ENCODE data around the gene BCKDHB. TPM values are rescaled to one million over a fixed set of nuclear protein-coding genes. Genes with fewer than 3 reads are reported as not detected.
"Not testable (repeated sequence)": the region's sequence is repeated elsewhere in the genome, so short reads cannot be mapped to it uniquely, and the experiment has no call there.

Gene BCKDHB
- total RNA-seq, 2 experiments from 2014 or later: 16.4 to 17.7 TPM

DNA sequence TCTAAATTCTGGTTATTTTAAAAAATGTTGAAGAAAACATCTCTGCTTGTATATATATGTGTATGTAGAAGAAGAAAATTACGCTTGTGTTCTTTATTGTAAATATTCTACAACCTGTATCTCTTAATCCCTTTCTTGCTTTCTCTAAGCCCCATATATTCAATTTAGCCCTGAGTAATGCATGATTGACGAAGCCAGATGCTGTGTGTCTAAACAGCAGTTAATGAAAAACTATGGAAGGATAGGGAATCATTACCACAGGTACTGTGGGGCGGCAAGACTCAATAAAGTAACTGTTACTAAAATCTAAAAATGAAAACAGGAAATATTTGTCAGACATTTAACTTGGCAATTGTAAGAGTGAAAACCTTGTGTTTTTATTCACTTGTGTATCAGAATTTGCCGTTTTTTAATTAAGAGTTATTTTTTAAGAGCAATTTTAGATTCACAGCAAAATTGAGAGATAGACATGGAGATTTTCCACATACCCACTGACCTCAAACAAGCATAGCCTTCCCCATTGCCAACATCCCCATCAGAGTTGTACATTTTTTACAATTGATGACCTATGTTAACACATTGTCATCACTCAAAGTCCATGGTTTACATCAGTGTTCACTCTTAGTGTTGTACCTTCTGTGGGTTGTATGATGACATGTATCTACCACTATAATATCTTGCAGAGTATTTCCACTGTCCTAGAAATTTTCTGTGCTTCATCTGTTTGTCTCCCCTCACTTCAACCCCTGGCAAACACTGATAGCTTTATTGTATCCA is 76.7 kb downstream of the BCKDHB start:
- CTCF ChIA-PET: no interaction called here
- DNase-seq: no peak

DNA sequence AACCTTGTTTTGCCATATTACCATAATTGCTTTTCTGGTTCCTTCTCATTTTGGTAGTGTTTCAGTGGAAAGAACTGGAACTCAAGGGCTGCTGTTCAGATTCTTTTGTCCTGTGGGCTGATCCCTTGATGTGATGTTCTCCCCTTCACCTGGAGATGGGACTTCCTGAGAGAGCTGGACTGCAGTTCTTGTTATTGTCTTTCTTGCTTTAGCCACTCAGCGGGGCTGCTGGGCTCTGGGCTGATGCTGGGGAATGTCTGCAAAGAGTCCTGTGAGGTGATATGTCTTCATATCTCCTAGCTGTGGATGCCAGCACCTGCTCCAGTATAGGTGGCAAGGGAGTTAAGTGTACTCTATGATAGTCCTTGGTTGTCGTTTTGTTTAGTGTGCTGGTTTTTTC is 79.0 kb downstream of the BCKDHB start:
- POLR2A ChIA-PET: no interaction called here
- no peaks in the 10 kb centered on the region for H3K4me1 Mint-ChIP-seq (ENCODE audit: low read depth)
- DNase-seq: no peak
- CTCF ChIA-PET: interaction anchor here (1.0 kb wide), 1 partner anchor 29 kb away, joined by 3 read pairs; no protein-coding TSS in a partner anchor
- intact Hi-C loops (cut with micrococcal nuclease): no loop called here
- peaks cover 26% of the 10 kb centered on the region for H3K36me3 Mint-ChIP-seq
- H3K9me3 Mint-ChIP-seq: peaks cover 11% of the 10 kb centered on the region
- no peak overlapping the region for H3K4me3 Mint-ChIP-seq
- H3K27me3 Mint-ChIP-seq: no peaks in the 10 kb centered on the region
- H3K27ac Mint-ChIP-seq: no peak overlapping the region

More for the DNA sequence above, 76.7 kb downstream of the BCKDHB start:
- POLR2A ChIA-PET: no interaction called here
- H3K4me1 Mint-ChIP-seq (ENCODE audit: low read depth): no peaks in the 10 kb centered on the region
- H3K9me3 Mint-ChIP-seq: peaks cover 11% of the 10 kb centered on the region
- no peaks in the 10 kb centered on the region for H3K27me3 Mint-ChIP-seq
- no peak overlapping the region for H3K4me3 Mint-ChIP-seq
- no peak overlapping the region for H3K27ac Mint-ChIP-seq
- intact Hi-C loops (cut with micrococcal nuclease): no loop called here
- H3K36me3 Mint-ChIP-seq: peaks cover 28% of the 10 kb centered on the region

DNA sequence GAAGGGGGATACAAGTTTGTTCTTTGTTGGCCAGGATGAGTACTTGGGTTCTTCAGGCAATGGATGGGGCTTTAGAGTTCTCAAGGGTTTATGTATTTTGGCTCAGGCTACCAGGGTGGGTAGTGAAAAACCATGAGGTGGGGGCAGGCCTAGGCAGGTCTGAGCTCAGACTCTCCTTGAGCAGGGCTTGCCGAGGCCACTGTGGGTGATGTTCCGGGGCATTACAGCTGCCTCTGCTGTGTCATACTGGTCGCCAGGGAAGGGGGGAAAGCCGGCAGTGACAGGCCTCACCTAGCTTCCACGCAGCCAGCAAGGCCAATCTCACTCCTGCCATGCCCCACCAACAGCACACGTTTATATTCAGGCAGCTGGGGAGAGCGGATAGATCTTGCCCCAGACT is 79.6 kb downstream of the BCKDHB start:
- peaks cover 11% of the 10 kb centered on the region for H3K9me3 Mint-ChIP-seq
- CTCF ChIA-PET: no interaction called here

DNA sequence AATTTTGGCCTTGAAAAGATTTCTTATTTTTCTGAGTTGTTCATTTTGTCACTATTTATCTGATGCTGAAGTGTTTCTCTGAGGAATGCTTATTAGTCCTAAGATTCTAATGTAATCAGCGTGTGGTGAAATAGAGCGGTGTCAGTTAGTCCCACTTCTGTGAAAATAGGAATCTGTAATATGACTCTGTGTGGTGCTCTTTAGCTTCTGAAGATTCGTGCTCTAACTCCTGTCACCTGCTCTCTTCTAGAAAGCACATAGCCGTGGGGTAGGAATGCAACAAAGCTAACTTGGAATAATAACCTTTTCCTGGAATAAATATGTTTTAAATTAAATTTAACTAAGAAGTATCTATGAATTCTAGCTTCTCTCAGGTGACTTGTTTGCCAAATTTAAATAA is 90.4 kb downstream of the BCKDHB start:
- no peaks in the 10 kb centered on the region for H3K9me3 Mint-ChIP-seq
- CTCF ChIA-PET: interaction anchor here (0.6 kb wide), 1 partner anchor 1556 kb away, joined by 4 read pairs; no protein-coding TSS in a partner anchor
- no peak overlapping the region for H3K4me3 Mint-ChIP-seq
- POLR2A ChIA-PET: no interaction called here
- DNase-seq: no peak
- no peak overlapping the region for H3K27ac Mint-ChIP-seq
- H3K27me3 Mint-ChIP-seq: no peaks in the 10 kb centered on the region
- intact Hi-C loops (cut with micrococcal nuclease): no loop called here
- H3K4me1 Mint-ChIP-seq (ENCODE audit: low read depth): no peaks in the 10 kb centered on the region
- peaks cover 3% of the 10 kb centered on the region for H3K36me3 Mint-ChIP-seq

More for the DNA sequence above, 79.6 kb downstream of the BCKDHB start:
- no peak for DNase-seq
- H3K27ac Mint-ChIP-seq: no peak overlapping the region
- no peak overlapping the region for H3K4me3 Mint-ChIP-seq
- POLR2A ChIA-PET: no interaction called here
- peaks cover 26% of the 10 kb centered on the region for H3K36me3 Mint-ChIP-seq
- no peaks in the 10 kb centered on the region for H3K4me1 Mint-ChIP-seq (ENCODE audit: low read depth)
- intact Hi-C loops (cut with micrococcal nuclease): no loop called here
- H3K27me3 Mint-ChIP-seq: no peaks in the 10 kb centered on the region

DNA sequence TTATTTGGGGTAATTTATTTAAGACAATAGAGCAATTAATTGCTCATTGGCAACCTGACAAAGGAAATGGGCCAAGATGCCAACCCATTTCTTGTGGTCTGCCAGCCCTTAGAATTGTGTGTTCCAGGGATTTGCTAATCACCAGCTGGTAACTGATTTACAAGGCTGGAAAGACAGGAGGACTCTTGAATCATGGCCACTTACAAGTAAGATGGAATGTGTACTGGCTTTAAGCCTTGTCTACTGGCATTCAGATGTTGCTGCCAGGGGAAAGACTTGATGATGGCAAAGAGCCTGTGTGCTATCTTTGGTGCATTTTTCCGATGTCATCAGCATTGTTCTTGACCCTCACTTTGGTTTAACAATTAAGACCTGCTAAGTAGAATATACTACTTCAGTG is 91.0 kb downstream of the BCKDHB start:
- peaks cover 3% of the 10 kb centered on the region for H3K36me3 Mint-ChIP-seq
- CTCF ChIA-PET: no interaction called here
- no peak for DNase-seq
- no peaks in the 10 kb centered on the region for H3K4me1 Mint-ChIP-seq (ENCODE audit: low read depth)
- H3K27ac Mint-ChIP-seq: no peak overlapping the region
- no peak overlapping the region for H3K4me3 Mint-ChIP-seq
- POLR2A ChIA-PET: no interaction called here
- intact Hi-C loops (cut with micrococcal nuclease): no loop called here
- no peaks in the 10 kb centered on the region for H3K27me3 Mint-ChIP-seq
- no peaks in the 10 kb centered on the region for H3K9me3 Mint-ChIP-seq

DNA sequence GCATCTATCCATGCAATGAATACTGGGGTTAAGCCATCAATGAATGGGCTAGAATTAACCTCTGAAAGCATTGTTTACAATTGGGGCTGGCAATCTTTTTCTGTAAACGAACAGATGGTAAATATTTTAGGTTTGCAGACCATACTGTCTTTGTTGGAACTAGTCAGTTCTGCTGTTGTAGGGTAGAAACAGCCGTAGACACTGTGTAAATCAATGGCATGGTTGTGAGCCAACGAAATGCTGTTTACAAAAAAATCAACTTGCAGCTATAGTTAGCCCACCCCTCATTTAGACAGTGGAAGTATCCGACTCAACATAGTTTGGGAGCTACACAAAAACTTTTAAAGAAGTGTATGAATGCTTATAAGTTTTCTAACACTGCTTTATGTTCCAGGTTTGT is 91.5 kb downstream of the BCKDHB start:
- intact Hi-C loops (cut with micrococcal nuclease): no loop called here
- POLR2A ChIA-PET: no interaction called here
- no peaks in the 10 kb centered on the region for H3K4me1 Mint-ChIP-seq (ENCODE audit: low read depth)
- no peak for DNase-seq
- H3K27me3 Mint-ChIP-seq: no peaks in the 10 kb centered on the region
- H3K36me3 Mint-ChIP-seq: peaks cover 7% of the 10 kb centered on the region
- H3K9me3 Mint-ChIP-seq: no peaks in the 10 kb centered on the region
- no peak overlapping the region for H3K4me3 Mint-ChIP-seq
- H3K27ac Mint-ChIP-seq: no peak overlapping the region
- CTCF ChIA-PET: no interaction called here

DNA sequence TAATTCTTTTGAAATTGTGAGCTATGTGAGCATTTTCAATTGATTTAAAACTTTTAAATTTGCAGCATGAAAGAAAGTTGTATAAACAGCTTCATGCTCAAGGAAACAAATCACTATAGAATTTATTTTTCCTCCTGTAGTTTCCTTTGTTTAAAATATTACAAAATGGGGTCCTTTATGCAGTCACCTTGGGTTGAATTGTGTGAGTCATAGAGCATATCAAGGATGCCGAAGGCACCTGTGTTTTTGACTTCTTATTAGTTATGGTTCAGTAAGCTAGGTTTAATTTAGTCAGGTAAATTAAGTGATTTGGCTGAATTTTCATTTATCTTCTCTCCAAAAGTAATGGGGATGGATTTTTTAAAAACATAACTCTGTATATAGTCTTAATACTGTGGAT is 96.8 kb downstream of the BCKDHB start:
- Mint-ChIP-seq H3K27ac (no peak overlapping the region), H3K27me3 (no peaks in the 10 kb centered on the region), H3K36me3 (peaks cover 12% of the 10 kb centered on the region), H3K9me3 (no peaks in the 10 kb centered on the region), H3K4me3 (no peak overlapping the region), H3K4me1 (ENCODE audit: low read depth) (no peaks in the 10 kb centered on the region)
- CTCF ChIA-PET: interaction anchor here (3.2 kb wide), 1 partner anchor 11 kb away, joined by 14 read pairs; no protein-coding TSS in a partner anchor
- intact Hi-C loops (cut with micrococcal nuclease): no loop called here
- DNase-seq: no peak
- POLR2A ChIA-PET: no interaction called here

DNA sequence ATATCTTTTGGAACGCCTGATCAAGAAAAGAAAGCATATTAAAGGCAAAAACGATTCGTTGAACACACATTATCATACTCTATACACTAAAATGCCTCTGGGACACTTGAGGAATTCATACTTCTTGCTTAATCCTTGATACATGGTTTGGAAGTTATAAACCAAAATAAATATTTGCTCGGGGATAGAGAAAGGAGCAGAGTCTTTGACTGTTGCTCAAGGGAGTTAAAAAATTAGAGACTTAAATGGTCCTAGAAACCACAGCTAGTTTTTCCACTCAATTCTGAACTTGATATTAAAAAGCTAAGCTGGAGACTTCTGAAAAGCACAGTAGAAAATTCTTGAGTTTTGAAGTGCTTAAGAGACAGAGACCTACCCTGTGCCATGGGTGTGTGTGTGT is 98.9 kb downstream of the BCKDHB start:
- POLR2A ChIA-PET: no interaction called here
- Mint-ChIP-seq H3K9me3 (no peaks in the 10 kb centered on the region), H3K4me1 (ENCODE audit: low read depth) (no peaks in the 10 kb centered on the region), H3K27ac (no peak overlapping the region), H3K4me3 (no peak overlapping the region), H3K36me3 (peaks cover 12% of the 10 kb centered on the region), H3K27me3 (no peaks in the 10 kb centered on the region)
- no peak for DNase-seq
- CTCF ChIA-PET: interaction anchor here (1.0 kb wide), 1 partner anchor 9 kb away, joined by 4 read pairs; no protein-coding TSS in a partner anchor
- intact Hi-C loops (cut with micrococcal nuclease): no loop called here

DNA sequence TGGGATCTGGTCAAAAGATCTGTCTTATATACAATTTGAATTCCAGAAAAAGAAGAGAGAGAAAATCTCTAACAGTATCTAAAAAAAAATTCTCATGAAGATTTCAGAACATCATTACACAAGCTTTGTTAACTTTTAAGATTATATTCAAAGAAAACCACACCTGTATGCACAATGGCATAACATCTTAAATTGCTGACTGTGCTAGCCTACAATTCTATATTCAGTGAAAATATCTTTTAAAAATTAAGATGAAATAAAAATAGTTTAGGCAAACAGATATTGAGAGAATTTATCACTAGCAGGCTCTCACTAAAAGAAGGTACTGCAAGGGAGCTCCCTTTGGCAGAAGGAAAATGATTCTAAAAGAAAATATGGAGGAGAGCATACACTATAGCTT is 100.3 kb downstream of the BCKDHB start:
- Mint-ChIP-seq H3K36me3 (peaks cover 10% of the 10 kb centered on the region), H3K4me3 (no peak overlapping the region), H3K27me3 (no peaks in the 10 kb centered on the region), H3K4me1 (ENCODE audit: low read depth) (peaks cover 6% of the 10 kb centered on the region), H3K9me3 (no peaks in the 10 kb centered on the region), H3K27ac (no peak overlapping the region)
- intact Hi-C loops (cut with micrococcal nuclease): no loop called here
- DNase-seq: no peak
- ChIA-PET CTCF (no interaction called here), POLR2A (no interaction called here)

DNA sequence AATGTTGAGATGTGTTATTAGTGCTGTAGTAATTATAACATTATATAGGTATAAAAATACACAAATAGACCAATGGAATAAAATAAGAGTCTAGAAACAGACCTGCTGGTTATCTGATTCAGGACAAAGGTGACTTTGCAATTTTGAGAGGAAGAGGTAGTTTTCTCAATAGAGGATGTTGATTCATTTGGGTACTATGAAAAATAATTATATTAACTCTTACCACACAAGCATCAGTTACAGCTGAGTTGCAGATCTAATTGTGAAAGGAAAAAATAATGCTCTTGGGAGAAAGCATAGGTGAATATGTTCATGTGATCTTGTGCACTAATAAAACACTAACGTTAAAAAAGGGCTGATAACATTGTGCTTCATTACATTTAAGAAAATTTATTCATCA is 103.0 kb downstream of the BCKDHB start:
- ChIA-PET CTCF (no interaction called here), POLR2A (no interaction called here)
- no peak for DNase-seq
- H3K27me3 Mint-ChIP-seq: no peaks in the 10 kb centered on the region
- H3K4me3 Mint-ChIP-seq: no peak overlapping the region
- peaks cover 3% of the 10 kb centered on the region for H3K36me3 Mint-ChIP-seq
- peaks cover 7% of the 10 kb centered on the region for H3K4me1 Mint-ChIP-seq (ENCODE audit: low read depth)
- no peaks in the 10 kb centered on the region for H3K9me3 Mint-ChIP-seq
- intact Hi-C loops (cut with micrococcal nuclease): no loop called here
- no peak overlapping the region for H3K27ac Mint-ChIP-seq

DNA sequence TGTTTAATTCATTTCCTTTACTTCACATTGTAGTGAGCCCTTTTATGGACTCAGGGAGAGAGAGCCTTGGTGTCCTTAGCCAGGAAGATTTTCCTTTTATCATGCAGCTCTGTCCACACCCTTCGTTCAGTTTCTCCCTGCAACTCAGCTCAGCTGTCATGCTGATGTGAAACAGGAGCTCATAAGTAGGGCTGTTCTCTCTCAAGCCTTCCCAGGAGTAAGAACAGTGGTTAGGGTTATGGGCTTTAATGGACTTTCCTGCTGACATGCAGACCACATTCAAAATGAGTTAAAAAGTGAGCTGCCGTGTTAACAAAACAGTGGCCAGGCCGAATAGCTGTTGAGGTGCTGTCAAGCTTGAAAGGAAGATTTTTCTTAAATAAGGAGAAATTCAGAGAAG is 104.1 kb downstream of the BCKDHB start:
- H3K9me3 Mint-ChIP-seq: no peaks in the 10 kb centered on the region
- no peak for DNase-seq
- no peaks in the 10 kb centered on the region for H3K27me3 Mint-ChIP-seq
- POLR2A ChIA-PET: no interaction called here
- intact Hi-C loops (cut with micrococcal nuclease): no loop called here
- H3K27ac Mint-ChIP-seq: no peak overlapping the region
- H3K4me1 Mint-ChIP-seq (ENCODE audit: low read depth): peaks cover 7% of the 10 kb centered on the region
- H3K4me3 Mint-ChIP-seq: no peak overlapping the region
- CTCF ChIA-PET: no interaction called here
- H3K36me3 Mint-ChIP-seq: peaks cover 3% of the 10 kb centered on the region

DNA sequence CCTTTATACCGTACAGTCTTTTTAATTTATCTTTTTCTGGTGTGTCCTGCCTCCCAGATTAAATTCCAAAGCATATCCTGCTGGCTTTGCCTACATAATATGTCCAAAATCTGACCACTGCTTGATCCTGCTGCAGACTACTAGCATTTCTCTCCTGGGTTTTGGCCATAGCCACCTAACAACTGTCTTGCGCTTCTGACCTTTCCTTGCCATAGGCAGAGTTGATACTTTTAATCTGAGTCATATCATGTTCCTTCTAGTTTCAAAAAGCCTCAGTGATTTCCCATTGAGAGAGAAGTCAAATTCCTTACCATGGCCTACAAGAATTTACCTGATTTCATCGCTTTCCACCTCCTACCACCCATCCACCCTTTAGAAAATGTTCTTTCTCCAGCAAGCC is 104.8 kb downstream of the BCKDHB start:
- Mint-ChIP-seq H3K36me3 (peaks cover 3% of the 10 kb centered on the region), H3K9me3 (no peaks in the 10 kb centered on the region), H3K27me3 (no peaks in the 10 kb centered on the region), H3K4me3 (no peak overlapping the region), H3K27ac (no peak overlapping the region), H3K4me1 (ENCODE audit: low read depth) (peaks cover 7% of the 10 kb centered on the region)
- CTCF ChIA-PET: no interaction called here
- intact Hi-C loops (cut with micrococcal nuclease): no loop called here
- no peak for DNase-seq
- POLR2A ChIA-PET: no interaction called here

DNA sequence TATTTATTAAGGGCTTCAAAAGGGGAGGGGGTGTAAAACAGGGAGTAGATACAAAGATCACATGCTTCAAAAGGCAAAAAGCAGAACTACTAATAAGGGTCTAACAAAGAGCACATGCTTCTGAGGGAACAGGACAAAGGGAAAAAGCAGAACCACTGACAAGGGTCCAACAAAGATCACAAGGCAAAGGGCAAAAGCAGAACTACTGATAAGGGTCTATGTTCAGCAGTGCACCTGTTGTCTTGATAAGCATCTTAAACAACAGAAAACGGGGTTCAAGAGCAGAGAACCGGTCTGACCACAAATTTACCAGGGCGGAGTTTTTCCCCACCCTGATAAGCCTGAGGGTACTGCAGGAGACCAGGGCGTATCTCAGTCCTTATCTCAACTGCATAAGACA is 105.4 kb downstream of the BCKDHB start:
- H3K36me3 Mint-ChIP-seq; DNase-seq; H3K4me3 Mint-ChIP-seq; CTCF ChIA-PET; H3K27ac Mint-ChIP-seq; H3K9me3 Mint-ChIP-seq; H3K4me1 Mint-ChIP-seq (ENCODE audit: low read depth); POLR2A ChIA-PET; intact Hi-C loops (cut with micrococcal nuclease); H3K27me3 Mint-ChIP-seq: not testable (repeated sequence)
